Neutrophil (primary cell): ENCODE results near the gene C1orf167.
"Not testable (repeated sequence)": the region's sequence is repeated elsewhere in the genome, so short reads cannot be mapped to it uniquely, and the experiment has no call there.

Experiments
- H3K27ac ChIP-seq: fragments of 200-600 bp; sonication (generic); 2 replicates; pipeline ENCODE4 v1.5.1; 2016; ENCODE audit warnings: mild to moderate bottlenecking, moderate library complexity
- H3K27me3 ChIP-seq: fragments of 200-600 bp; sonication (generic); 2 replicates; pipeline ENCODE4 v1.6.0; 2016; ENCODE audit warnings: mild to moderate bottlenecking
- H3K36me3 ChIP-seq: fragments of 200-600 bp; sonication (generic); 2 replicates; pipeline ENCODE4 v1.5.1; 2017
- H3K4me1 ChIP-seq, 2 experiments: fragments of 200-600 bp in 1 of 2; sonication (generic) in 1 of 2; 1 replicate in 1 of 2; 2 replicates in 1 of 2; pipeline versions ENCODE4 v1.5.1 to v1.6.1; 2013 to 2016; ENCODE audit warnings: low read depth in 1 of 2, low read length in 1 of 2, mild to moderate bottlenecking in 1 of 2, moderate library complexity in 1 of 2; ENCODE audit not compliant: control insufficient read depth in 1 of 2, insufficient read depth in 1 of 2
- H3K4me3 ChIP-seq, 2 experiments: fragments of 200-600 bp in 1 of 2; sonication (generic) in 1 of 2; 1 replicate in 1 of 2; 2 replicates in 1 of 2; pipeline ENCODE4 v1.5.1; 2013 to 2016; ENCODE audit warnings: low read depth in 1 of 2, low read length in 1 of 2, mild to moderate bottlenecking in 1 of 2, moderate library complexity in 1 of 2
- H3K9me3 ChIP-seq: fragments of 200-600 bp; sonication (generic); 2 replicates; pipeline ENCODE4 v1.5.1; 2016
- TF ChIP-seq, protein P1 (sequence below): fragments of 200-600 bp; sonication (generic); IDR thresholded peaks from 2 replicates; pipeline ENCODE4 v1.5.1; 2016; ENCODE audit warnings: antibody characterized with exemption

The C1orf167 gene

DNA sequence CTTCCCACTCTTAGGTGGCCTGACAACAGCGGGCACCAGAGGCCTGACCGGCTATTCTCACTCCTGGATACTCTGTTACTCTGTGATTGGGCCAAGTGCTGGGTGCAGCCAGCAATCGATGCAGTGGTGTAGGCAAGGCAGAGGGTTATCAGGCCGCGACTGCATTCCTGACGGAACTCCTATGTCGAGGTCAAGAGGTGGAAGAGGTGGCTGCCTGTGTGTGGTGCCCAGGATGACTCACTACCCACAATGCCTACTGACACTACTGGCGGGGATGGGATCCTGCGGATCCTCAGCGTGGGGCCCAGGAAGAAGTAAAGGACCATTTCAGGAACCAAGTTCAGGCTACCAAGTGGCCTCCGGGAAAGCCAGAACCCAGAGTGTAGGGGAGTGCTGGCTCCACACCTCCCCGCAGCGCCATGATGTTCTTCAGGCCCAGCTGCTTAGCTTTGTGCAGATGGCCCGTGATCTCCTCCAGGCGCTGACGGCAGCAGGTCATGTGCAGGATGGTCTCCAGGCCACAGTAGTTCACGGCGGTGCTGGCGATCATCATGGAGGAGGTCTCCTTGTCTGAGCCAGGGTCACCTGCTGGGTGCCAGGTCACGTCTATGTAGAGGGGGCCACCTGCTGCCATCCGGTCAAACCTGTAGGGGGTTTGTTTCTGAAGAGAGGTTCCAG lies 38.9 kb downstream of the C1orf167 start:
- H3K9me3 ChIP-seq, result no peaks in the 10 kb centered on the region
- H3K36me3 ChIP-seq, result peaks cover 44% of the 10 kb centered on the region
- peaks cover 28 to 38% of the 10 kb centered on the region in 2 experiments for H3K4me1 ChIP-seq
- H3K27ac ChIP-seq, result no peak overlapping the region
- no peak overlapping the region for H3K4me3 ChIP-seq
- TF ChIP-seq, protein P1, sequence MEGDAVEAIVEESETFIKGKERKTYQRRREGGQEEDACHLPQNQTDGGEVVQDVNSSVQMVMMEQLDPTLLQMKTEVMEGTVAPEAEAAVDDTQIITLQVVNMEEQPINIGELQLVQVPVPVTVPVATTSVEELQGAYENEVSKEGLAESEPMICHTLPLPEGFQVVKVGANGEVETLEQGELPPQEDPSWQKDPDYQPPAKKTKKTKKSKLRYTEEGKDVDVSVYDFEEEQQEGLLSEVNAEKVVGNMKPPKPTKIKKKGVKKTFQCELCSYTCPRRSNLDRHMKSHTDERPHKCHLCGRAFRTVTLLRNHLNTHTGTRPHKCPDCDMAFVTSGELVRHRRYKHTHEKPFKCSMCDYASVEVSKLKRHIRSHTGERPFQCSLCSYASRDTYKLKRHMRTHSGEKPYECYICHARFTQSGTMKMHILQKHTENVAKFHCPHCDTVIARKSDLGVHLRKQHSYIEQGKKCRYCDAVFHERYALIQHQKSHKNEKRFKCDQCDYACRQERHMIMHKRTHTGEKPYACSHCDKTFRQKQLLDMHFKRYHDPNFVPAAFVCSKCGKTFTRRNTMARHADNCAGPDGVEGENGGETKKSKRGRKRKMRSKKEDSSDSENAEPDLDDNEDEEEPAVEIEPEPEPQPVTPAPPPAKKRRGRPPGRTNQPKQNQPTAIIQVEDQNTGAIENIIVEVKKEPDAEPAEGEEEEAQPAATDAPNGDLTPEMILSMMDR, result no peak
- H3K27me3 ChIP-seq, result no peaks in the 10 kb centered on the region

DNA sequence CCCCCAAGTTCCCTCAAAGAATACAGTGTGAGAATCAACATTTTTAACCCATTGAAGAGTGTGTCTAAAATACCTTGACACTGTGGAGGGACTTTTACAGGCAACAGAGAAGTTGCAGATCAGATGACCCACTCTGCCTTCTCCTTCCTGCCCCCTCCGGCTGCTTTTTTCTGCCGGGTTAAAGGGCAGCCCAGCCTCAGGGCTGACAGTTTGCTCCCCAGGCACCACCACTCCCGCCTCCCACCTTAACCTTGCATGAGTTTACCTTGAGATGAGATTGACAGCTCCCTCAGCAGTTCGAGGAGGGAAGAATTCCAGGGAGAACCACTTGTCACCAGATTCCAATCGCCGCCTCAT lies 40.6 kb downstream of the C1orf167 start:
- Histone ChIP-seq H3K27me3 (no peaks in the 10 kb centered on the region), H3K9me3 (no peaks in the 10 kb centered on the region), H3K27ac (peak overlapping the region; percentile 53), H3K4me1 (peaks cover 38 to 48% of the 10 kb centered on the region in 2 experiments), H3K4me3 (peak overlapping the region in 1 of 2 experiments; percentile 62), H3K36me3 (peaks cover 34% of the 10 kb centered on the region)
- TF ChIP-seq, protein P1, result no peak

DNA sequence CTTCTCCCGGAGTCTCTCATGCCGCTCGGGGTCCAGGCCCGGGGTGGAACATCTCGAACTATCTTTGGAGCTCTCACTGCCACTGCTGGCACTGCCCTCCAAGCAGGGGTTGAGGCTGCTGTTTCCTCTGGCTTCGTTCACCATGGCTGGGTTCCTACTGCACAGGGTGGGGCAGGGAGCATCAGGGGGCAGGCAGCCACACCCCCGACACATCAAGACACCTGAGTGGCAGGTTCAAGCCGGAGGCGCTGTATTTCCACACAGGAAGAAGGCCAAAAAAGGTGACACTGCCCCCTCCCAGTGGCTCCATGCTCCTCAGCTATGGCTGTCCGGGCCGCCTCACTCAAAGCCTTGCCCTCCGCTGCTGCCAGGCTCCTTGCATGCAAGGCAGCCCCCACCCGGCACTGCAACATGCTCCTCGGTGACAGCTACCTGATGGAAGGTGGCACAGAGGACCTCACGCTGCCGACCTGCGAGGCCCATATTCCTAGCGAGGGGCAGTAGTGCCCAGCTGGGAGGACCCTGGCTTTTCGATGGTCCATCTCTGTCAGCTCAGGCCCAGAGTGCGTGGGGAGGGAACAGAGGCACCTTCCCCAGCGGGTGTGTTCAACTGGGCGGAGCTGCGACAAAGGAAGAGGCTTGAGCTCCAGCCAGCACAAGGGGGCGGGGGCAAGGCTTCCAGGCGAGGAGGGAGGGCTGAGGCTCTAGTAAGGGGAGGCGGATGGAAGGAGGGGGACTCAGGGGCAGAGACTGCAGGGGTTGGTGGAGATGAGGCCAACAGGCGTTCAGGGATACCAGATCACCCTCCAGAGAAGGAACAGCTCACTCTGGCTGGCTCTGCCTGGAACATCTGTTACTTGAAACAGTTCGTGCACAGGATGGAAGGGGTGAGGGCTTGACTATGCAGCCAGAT lies 41.2 kb downstream of the C1orf167 start:
- Histone ChIP-seq H3K4me3 (peak overlapping the region; percentile 52 to 62), H3K27ac (peak overlapping the region; percentile 53), H3K4me1 (peaks cover 38 to 48% of the 10 kb centered on the region in 2 experiments), H3K9me3 (no peaks in the 10 kb centered on the region), H3K36me3 (peaks cover 32% of the 10 kb centered on the region), H3K27me3 (no peaks in the 10 kb centered on the region)
- TF ChIP-seq, protein P1, result peak; percentile 23

GRCh38 chr1:11803924-11804665 lies 42.1 kb downstream of the C1orf167 start:
- H3K36me3 ChIP-seq, result peaks cover 23% of the 10 kb centered on the region
- not testable (repeated sequence) for H3K9me3 ChIP-seq, H3K27me3 ChIP-seq
- H3K4me1 ChIP-seq, result peaks cover 38 to 48% of the 10 kb centered on the region in 2 experiments
- peak overlapping the region; percentile 87 for H3K27ac ChIP-seq
- H3K4me3 ChIP-seq, result peak overlapping the region; percentile 52 to 91

GRCh38 chr1:11804666-11805421 lies 42.9 kb downstream of the C1orf167 start:
- TF ChIP-seq, protein P1, result no peak
- Histone ChIP-seq H3K27me3 (no peaks in the 10 kb centered on the region), H3K4me3 (peak overlapping the region; percentile 88 to 91), H3K9me3 (no peaks in the 10 kb centered on the region), H3K27ac (peak overlapping the region; percentile 87), H3K4me1 (peaks cover 38 to 48% of the 10 kb centered on the region in 2 experiments), H3K36me3 (peaks cover 17% of the 10 kb centered on the region)
